ENCODE measurements around the gene RBM34. TPM values are rescaled to one million over a fixed set of nuclear protein-coding genes. Genes with fewer than 3 reads are reported as not detected.
"Not testable (repeated sequence)": the region's sequence is repeated elsewhere in the genome, so short reads cannot be mapped to it uniquely, and the experiment has no call there.

Gene RBM34
- total RNA-seq, 1 donor from 2014 or later = 49.9 TPM

- no peak for DNase-seq (ENCODE audit: extremely low read depth, low read depth, low spot score)
These were observed 67.9 kb downstream of the RBM34 start for GRCh38 chr1:235093013-235093695.

- not testable (repeated sequence) for DNase-seq (ENCODE audit: extremely low read depth, low read depth, low spot score)
These were observed 68.6 kb downstream of the RBM34 start for GRCh38 chr1:235092415-235092814.

GRCh38 chr1:235092045-235092406 lies 69.0 kb downstream of the RBM34 start:
- not testable (repeated sequence) for DNase-seq (ENCODE audit: extremely low read depth, low read depth, low spot score)

- not testable (repeated sequence) for DNase-seq (ENCODE audit: extremely low read depth, low read depth, low spot score)
These were observed 69.6 kb downstream of the RBM34 start for GRCh38 chr1:235091319-235092044.

- no peak for DNase-seq (ENCODE audit: extremely low read depth, low read depth, low spot score)
These were observed 70.5 kb downstream of the RBM34 start for GRCh38 chr1:235090406-235091069.

GRCh38 chr1:235088907-235089306 lies 72.1 kb downstream of the RBM34 start:
- no peak for DNase-seq (ENCODE audit: extremely low read depth, low read depth, low spot score)

GRCh38 chr1:235088430-235088829 lies 72.6 kb downstream of the RBM34 start:
- DNase-seq (ENCODE audit: extremely low read depth, low read depth, low spot score) = no peak

- DNase-seq (ENCODE audit: extremely low read depth, low read depth, low spot score) = no peak
These were observed 73.1 kb downstream of the RBM34 start for GRCh38 chr1:235087906-235088305.

GRCh38 chr1:235085411-235086117 lies 75.5 kb downstream of the RBM34 start:
- not testable (repeated sequence) for DNase-seq (ENCODE audit: extremely low read depth, low read depth, low spot score)

Other genes starting within 250 kb of the RBM34 start
- 78.8 and 97.5 TPM in 2 replicates for gene TOMM20, start 32.4 kb downstream of the RBM34 start, total RNA-seq
- gene ARID4B, start 166.9 kb upstream of the RBM34 start, total RNA-seq = 21.7 and 34.4 TPM in 2 replicates
- 24.6 and 25.3 TPM in 2 replicates for gene GGPS1, start 167.3 kb upstream of the RBM34 start, total RNA-seq
- 18.3 and 39.3 TPM in 2 replicates for gene TBCE, start 206.2 kb upstream of the RBM34 start, total RNA-seq